Mononuclear cell (primary cell): Measurements from ENCODE around the gene RBFOX1. TPM values are rescaled to one million over a fixed set of nuclear protein-coding genes. Genes with fewer than 3 reads are reported as not detected.

Source experiments
- H3K27me3 ChIP-seq: 2 replicates; pipeline ENCODE4 v1.6.0; 2011; ENCODE audit warnings: low read length, control low read depth; ENCODE audit not compliant: insufficient read depth
- H3K4me1 ChIP-seq: 2 replicates; pipeline ENCODE4 v1.5.1; 2011; ENCODE audit warnings: mild to moderate bottlenecking, low read length, control low read depth; ENCODE audit not compliant: insufficient read depth
- H3K4me3 ChIP-seq: 2 replicates; pipeline ENCODE4 v1.5.1; 2011; ENCODE audit warnings: mild to moderate bottlenecking, low read length, moderate library complexity
- H3K9me3 ChIP-seq: 2 replicates; pipeline ENCODE4 v1.5.1; 2011; ENCODE audit warnings: low read depth, mild to moderate bottlenecking, control low read depth, low read length
- total RNA-seq: library from RNA; depleted of rRNA; stranded (reverse); fragments of >200 nt; gene quantifications from one replicate; pipeline ENCODE4 v1.2.3, GENCODE V29; 2012

Gene RBFOX1
- total RNA-seq, 1 donor = not detected

- Histone ChIP-seq H3K4me3 (no peak overlapping the region), H3K4me1 (no peaks in the 10 kb centered on the region), H3K9me3 (no peaks in the 10 kb centered on the region), H3K27me3 (no peaks in the 10 kb centered on the region)
These were observed 410.0 kb downstream of the RBFOX1 start for GRCh38 chr16:7742626-7743025.

- Histone ChIP-seq H3K9me3 (no peaks in the 10 kb centered on the region), H3K4me1 (no peaks in the 10 kb centered on the region), H3K4me3 (no peak overlapping the region), H3K27me3 (no peaks in the 10 kb centered on the region)
These were observed 412.1 kb downstream of the RBFOX1 start for GRCh38 chr16:7744546-7745264.

DNA sequence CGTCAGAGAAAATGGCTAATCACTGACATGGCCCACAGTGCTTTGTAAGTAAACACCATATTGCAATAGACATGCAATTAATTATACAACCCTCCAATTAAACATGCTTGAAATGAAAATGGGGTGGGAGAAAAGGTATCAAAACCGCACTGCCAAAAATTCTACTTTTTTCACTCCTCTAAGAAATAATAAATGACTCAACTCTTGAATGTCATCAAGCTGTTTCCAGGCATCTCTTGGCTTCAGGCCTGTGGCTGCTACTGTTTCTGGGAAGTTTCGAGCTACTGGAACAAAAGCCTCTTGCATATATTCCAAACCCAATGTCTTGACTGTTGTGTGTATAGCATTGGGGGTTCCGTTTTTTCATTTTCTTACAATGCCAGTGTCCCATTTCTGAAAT is 412.6 kb downstream of the RBFOX1 start:
- Histone ChIP-seq H3K9me3 (no peaks in the 10 kb centered on the region), H3K4me3 (no peak overlapping the region), H3K4me1 (no peaks in the 10 kb centered on the region), H3K27me3 (no peaks in the 10 kb centered on the region)

GRCh38 chr16:7746941-7747340 is 414.3 kb downstream of the RBFOX1 start:
- no peaks in the 10 kb centered on the region for H3K9me3 ChIP-seq
- no peaks in the 10 kb centered on the region for H3K27me3 ChIP-seq
- no peaks in the 10 kb centered on the region for H3K4me1 ChIP-seq
- H3K4me3 ChIP-seq = no peak overlapping the region

- Histone ChIP-seq H3K9me3 (no peaks in the 10 kb centered on the region), H3K4me3 (no peak overlapping the region)
These were observed 415.9 kb downstream of the RBFOX1 start for GRCh38 chr16:7748522-7748921.

DNA sequence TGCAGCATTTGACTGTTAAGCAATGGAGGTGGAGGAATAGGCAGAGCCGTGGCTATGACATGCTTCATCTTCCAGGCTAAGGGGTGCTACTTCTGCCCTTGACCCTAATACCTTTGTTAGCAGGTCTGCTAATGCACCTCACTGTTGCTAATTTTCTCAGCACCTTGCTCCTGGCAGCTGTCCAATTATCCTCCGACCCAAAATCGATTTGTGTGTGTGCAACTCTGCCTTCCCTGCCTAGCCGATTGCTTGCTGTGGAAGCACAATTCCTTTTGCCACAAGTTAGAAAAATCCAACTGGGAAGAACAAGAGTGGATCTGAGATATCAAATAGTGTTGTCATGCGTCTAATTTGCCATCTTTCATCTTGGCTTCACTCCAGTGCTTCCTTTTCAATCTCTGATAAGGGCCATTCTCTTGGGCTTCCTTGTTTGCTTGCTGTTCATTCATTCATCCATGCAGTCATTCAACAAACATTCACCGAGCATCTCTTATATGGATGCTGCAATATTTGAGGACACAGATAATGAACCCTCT is 422.8 kb downstream of the RBFOX1 start:
- no peaks in the 10 kb centered on the region for H3K9me3 ChIP-seq
- H3K27me3 ChIP-seq = no peaks in the 10 kb centered on the region
- H3K4me1 ChIP-seq = no peaks in the 10 kb centered on the region
- no peak overlapping the region for H3K4me3 ChIP-seq

More at GRCh38 chr16:7748522-7748921, 415.9 kb downstream of the RBFOX1 start:
- no peaks in the 10 kb centered on the region for H3K27me3 ChIP-seq
- H3K4me1 ChIP-seq = no peaks in the 10 kb centered on the region
